GM18520 (cell line): ENCODE data around the gene NYAP1.

Experiments used
- ATAC-seq: cut with Tn5 transposase; IDR thresholded peaks from one replicate; pipeline ENCODE4 v1.9.1; 2021; ENCODE audit not compliant: unreplicated experiment

Gene NYAP1

GRCh38 chr7:100456562-100456961, 27.2 kb upstream of the NYAP1 start:
- no peak for ATAC-seq

- no peak for ATAC-seq
Measured at GRCh38 chr7:100457033-100457432, 26.7 kb upstream of the NYAP1 start.

- no peak for ATAC-seq
Measured at GRCh38 chr7:100464210-100464660, 19.5 kb upstream of the NYAP1 start, which contains the start of gene SPACDR. TSS of gene SPACDR (minus strand) at chr7:100464260. CDS start at chr7:100464025, 235 bp downstream.

GRCh38 chr7:100464791-100465190, 18.9 kb upstream of the NYAP1 start:
- no peak for ATAC-seq

GRCh38 chr7:100465299-100465698, 18.4 kb upstream of the NYAP1 start:
- no peak for ATAC-seq

- ATAC-seq, result no peak
Measured at GRCh38 chr7:100465702-100466311, 17.9 kb upstream of the NYAP1 start.

- no peak for ATAC-seq
Measured at GRCh38 chr7:100466653-100467605, 16.8 kb upstream of the NYAP1 start.

GRCh38 chr7:100467638-100468373, 15.9 kb upstream of the NYAP1 start:
- ATAC-seq, result no peak

- no peak for ATAC-seq
Measured at GRCh38 chr7:100469227-100470044, 14.3 kb upstream of the NYAP1 start.

GRCh38 chr7:100471021-100471420, 12.7 kb upstream of the NYAP1 start:
- ATAC-seq, result no peak

- no peak for ATAC-seq
Measured at GRCh38 chr7:100472121-100472851, 11.4 kb upstream of the NYAP1 start.

GRCh38 chr7:100472854-100473499, 10.8 kb upstream of the NYAP1 start:
- no peak for ATAC-seq

- no peak for ATAC-seq
Measured at GRCh38 chr7:100475549-100475948, 8.2 kb upstream of the NYAP1 start.

GRCh38 chr7:100476101-100476780, 7.5 kb upstream of the NYAP1 start:
- no peak for ATAC-seq

GRCh38 chr7:100476903-100477870, 6.5 kb upstream of the NYAP1 start:
- ATAC-seq, result no peak

GRCh38 chr7:100477871-100478267, 5.9 kb upstream of the NYAP1 start:
- no peak for ATAC-seq

- peak; percentile 35 for ATAC-seq
Measured at GRCh38 chr7:100478958-100479660, 4.6 kb upstream of the NYAP1 start, which contains the start of gene TSC22D4. TSS of gene TSC22D4 (minus strand) at chr7:100479214. CDS start at chr7:100478038, 1,176 bp downstream.
